ENCODE results near the gene GABRB2.
"Not testable (repeated sequence)": the region's sequence is repeated elsewhere in the genome, so short reads cannot be mapped to it uniquely, and the experiment has no call there.

The GABRB2 gene

GRCh38 chr5:161546470-161547301 lies at the start of gene GABRB2:
Gene GABRB2, minus strand, starts transcription at chr5:161546725. Its CDS starts 82 bp downstream, at chr5:161546643.
- DNase-seq: peak; percentile 56

GRCh38 chr5:161585798-161586197 lies 39.3 kb upstream of the GABRB2 start:
- DNase-seq: no peak

DNA sequence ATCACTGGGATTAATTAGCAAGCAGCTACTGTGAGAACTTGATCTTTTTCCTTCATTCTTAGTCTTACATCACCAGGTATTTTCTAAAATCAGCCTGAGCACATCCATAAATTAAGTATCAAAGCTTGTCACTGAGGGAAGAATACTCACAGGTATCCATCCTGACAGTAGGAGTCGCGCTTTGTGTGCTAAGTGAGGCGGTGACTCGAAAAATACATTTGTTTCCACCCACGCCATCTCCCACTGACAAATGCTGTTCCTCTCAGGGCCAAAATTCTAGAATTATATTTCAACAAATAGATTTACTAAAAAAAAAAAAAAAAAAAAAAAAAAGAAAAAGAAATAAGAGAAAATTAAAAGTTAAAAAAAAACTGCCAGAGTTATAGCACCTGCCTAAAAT lies 34.1 kb upstream of the GABRB2 start:
- DNase-seq: no peak

DNA sequence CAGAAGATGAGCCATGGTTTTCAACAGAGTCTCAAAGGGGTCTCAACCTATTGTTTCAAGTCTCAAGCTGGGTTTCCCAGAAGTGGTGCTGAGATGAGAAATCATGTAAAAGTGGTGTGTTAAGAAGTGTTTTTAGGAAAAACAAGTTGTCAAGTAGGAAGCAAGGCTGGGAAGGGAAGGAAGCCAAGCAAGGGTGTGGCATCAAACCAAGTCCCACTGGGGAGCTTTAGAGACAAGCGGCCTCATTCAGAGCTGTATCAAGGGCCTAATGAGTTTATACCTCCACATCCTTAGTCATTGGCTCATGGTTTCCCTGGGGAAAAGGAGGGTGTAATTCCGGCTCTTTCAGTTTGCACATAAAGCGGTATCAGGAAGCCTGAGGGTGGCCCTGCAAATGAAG lies 26.4 kb upstream of the GABRB2 start:
- no peak for DNase-seq

DNA sequence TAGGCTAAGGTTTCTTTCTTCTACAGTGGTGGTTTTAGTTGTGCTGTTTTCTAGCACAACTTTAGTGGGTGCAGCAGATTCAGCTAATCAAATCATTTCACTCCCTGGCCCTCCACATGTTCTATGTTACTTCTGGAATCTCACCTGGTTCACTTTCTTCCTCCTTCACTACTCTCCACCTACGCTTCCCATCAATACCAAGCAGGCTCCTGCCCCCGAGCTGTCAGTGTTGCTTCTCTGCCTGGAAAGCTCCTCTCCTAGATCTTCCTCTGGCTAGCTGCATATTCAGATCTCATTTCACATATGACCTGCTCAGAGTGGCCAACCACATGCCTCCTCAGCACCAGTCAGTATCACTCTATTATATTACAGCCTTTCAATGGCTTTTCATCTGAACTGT lies 19.6 kb upstream of the GABRB2 start:
- no peak for DNase-seq

GRCh38 chr5:161562446-161562845 lies 15.9 kb upstream of the GABRB2 start:
- no peak for DNase-seq

DNA sequence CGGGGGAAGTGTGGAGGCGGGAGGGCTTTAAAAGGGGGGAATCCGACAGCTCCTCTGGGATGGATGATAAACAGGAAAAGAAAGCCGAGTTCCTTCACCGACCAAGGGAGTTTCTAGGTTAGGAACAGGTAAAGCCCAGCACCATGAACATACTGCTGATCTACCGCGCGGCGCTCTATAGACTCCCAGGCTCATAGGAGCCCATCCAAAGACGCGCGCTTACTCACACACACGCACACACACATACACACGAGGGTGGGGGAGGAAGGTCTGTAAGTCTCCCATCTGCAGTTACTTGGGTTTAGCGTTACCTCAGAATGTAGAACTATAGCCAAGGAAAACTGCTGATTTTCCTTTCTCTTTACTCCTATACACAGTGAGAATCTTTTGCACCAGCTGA lies 2.6 kb upstream of the GABRB2 start:
- DNase-seq: no peak

GRCh38 chr5:161548487-161549094 lies 2.1 kb upstream of the GABRB2 start:
- no peak for DNase-seq

DNA sequence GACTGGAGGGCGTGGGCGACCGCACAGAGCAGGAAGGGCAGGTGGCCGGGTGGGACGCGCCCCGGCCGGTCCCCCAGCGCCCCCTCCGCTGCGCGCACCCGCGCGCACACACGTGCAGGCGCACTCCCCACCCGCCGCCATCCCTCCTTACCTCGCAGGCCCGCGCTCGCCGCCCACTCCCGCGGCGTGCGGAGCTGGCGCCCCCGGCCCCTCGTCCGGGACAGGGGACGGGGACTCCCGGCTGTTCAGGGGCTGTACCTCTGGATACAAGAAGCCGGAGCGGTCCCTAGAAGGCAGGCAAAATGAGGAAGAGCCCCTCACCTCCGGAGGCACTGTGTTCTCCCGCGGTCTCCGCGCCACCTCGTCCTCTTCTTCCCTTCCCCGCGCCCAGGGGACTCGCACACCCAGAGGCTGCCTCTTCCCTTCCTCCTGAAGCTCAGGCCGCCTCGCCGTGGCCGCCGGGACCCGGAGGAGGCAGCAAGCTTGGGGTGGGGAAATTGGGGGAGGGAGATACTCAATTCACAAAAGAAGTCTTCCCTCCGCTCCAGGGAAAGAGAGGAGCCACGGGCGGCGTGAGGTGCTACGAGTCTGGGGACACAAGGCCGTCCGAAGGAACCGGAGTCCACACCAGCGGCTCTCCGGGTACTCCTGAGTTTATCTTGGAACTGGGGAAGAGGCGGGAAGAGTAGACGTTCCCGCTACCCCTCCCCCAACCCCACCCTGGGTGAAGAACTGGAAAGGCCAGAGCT lies 1.4 kb upstream of the GABRB2 start:
- no peak for DNase-seq

- DNase-seq: no peak
Measured at GRCh38 chr5:161547406-161547737, 847 bp upstream of the GABRB2 start.

- DNase-seq: no peak
Measured at GRCh38 chr5:161546095-161546469, 443 bp downstream of the GABRB2 start.

GRCh38 chr5:161545344-161546094 lies 1.0 kb downstream of the GABRB2 start:
- no peak for DNase-seq

- DNase-seq: peak; percentile 19
Measured at GRCh38 chr5:161544350-161544765, 2.2 kb downstream of the GABRB2 start.

GRCh38 chr5:161539016-161539415 lies 7.5 kb downstream of the GABRB2 start:
- DNase-seq: no peak

DNA sequence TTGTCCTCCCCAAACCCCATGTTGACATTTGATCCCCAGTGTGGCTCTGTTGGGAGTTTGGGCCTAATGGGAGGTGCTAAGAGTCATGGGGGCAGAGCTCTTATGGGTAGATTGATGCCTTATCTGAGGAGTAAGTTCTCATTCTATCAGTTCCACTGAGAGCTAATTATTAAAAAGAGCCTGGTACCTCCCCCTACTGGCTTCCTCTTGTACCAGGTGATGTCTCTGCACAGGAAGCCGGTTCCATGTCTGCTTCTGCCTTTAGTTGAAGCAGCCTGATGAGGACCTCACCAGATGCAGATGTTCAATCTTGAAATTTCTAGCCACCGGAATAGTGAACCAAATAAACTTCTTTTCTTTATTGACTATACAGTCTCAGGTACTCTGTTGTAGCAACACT lies 10.8 kb downstream of the GABRB2 start:
- no peak for DNase-seq

- DNase-seq: no peak
Measured at GRCh38 chr5:161530700-161531099, 15.8 kb downstream of the GABRB2 start.

DNA sequence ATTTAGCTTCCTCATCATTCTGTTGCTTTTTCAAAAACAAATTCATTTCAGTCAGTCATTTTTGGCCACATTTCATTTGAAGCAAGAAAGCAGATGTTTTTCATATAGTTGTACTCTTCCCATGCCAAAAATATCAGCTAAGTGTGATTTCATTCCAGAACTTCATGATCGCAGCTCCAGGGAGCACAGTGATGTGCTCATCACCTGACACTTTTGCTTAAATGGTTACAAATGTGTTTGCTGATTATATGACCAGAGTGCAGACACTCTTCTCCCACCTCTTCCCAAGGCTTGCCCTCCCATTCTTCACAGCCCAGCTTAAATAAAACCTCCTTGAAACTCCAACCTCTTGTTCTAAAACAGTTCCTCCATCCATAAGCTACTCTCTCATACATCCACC lies 32.6 kb downstream of the GABRB2 start:
- no peak for DNase-seq

DNA sequence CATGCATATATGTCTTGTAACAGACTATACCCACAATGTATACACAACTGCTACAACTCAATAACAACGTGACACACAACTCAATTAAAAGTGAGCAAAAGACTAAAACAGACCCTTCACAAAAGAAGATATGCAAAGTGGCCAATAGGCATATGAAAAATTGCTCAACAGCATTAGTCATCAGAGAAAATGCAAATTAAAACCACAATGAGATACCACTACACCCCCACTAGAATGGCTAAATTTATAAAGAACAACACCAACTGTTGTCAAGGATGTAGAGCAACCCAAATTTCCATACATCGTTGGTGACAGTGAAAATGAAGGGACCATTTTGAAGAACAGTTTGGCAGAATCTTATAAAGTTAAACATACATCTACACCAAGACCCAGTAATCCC lies 38.9 kb downstream of the GABRB2 start:
- DNase-seq: no peak

GRCh38 chr5:161505160-161505559 lies 41.4 kb downstream of the GABRB2 start:
- DNase-seq: not testable (repeated sequence)

- no peak for DNase-seq
Measured at GRCh38 chr5:161498531-161498930, 48.0 kb downstream of the GABRB2 start.

GRCh38 chr5:161483721-161484120 lies 62.8 kb downstream of the GABRB2 start:
- DNase-seq: no peak

DNA sequence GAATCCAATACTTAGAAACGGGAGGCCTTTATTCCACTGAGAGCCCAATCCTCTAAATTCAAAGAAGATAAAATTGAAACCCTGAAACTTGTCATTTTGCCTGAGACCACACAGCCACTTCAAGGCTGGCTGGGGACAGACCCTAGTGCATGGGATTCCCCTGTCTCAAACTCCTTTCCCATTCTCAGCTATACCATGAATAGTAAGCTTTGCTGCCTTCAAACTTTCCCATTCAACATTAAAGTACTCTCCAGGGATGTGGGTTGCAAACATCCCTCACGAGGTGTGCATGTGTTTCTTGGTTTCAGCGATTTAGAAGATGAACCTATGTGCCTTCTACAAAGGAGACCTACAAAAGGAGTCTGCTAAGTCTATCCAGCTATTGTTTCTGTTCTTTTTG lies 64.6 kb downstream of the GABRB2 start:
- no peak for DNase-seq

- DNase-seq: no peak
Measured at GRCh38 chr5:161471211-161471950, 75.1 kb downstream of the GABRB2 start.
